Skeletal muscle satellite cell (primary cell): Measurements from ENCODE around the gene SKIC3.
A peak's percentile ranks its signal among the peaks of the same experiment; 100 is the strongest.

Experiments
- H3K27me3 ChIP-seq: 2 replicates; pipeline ENCODE4 v1.7.0; 2013; ENCODE audit warnings: low read length; ENCODE audit not compliant: control insufficient read depth, insufficient read depth
- H3K36me3 ChIP-seq: 2 replicates; pipeline ENCODE4 v1.7.0; 2013; ENCODE audit warnings: mild to moderate bottlenecking, control low read depth, low read length; ENCODE audit not compliant: insufficient read depth
- H3K4me1 ChIP-seq: 2 replicates; pipeline ENCODE4 v1.7.0; 2013; ENCODE audit warnings: low read length; ENCODE audit not compliant: control insufficient read depth, insufficient read depth
- H3K4me2 ChIP-seq: 2 replicates; pipeline ENCODE4 v1.7.0; 2013; ENCODE audit warnings: mild to moderate bottlenecking, low read length
- H3K4me3 ChIP-seq: 2 replicates; pipeline ENCODE4 v1.7.0; 2013; ENCODE audit warnings: low read length
- H3K9ac ChIP-seq: 2 replicates; pipeline ENCODE4 v1.7.0; 2013; ENCODE audit warnings: mild to moderate bottlenecking, low read depth, low read length, moderate library complexity
- H3K9me3 ChIP-seq: replicated peaks from 2 replicates; pipeline ENCODE4 v1.7.0; 2013; ENCODE audit warnings: mild to moderate bottlenecking, control low read depth, low read length

Gene SKIC3

GRCh38 chr5:95563367-95563766, 8.6 kb upstream of the SKIC3 start:
- no peak overlapping the region for H3K4me2 ChIP-seq
- H3K9me3 ChIP-seq = no peaks in the 10 kb centered on the region
- no peak overlapping the region for H3K4me3 ChIP-seq
- peaks cover 10% of the 10 kb centered on the region for H3K4me1 ChIP-seq
- peaks cover 12% of the 10 kb centered on the region for H3K36me3 ChIP-seq
- H3K27me3 ChIP-seq = no peaks in the 10 kb centered on the region
- no peak overlapping the region for H3K9ac ChIP-seq

GRCh38 chr5:95562282-95562681, 7.5 kb upstream of the SKIC3 start:
- Histone ChIP-seq H3K27me3 (no peaks in the 10 kb centered on the region), H3K36me3 (peaks cover 10% of the 10 kb centered on the region), H3K4me3 (no peak overlapping the region), H3K4me1 (peaks cover 10% of the 10 kb centered on the region), H3K9ac (no peak overlapping the region), H3K4me2 (no peak overlapping the region), H3K9me3 (no peaks in the 10 kb centered on the region)

- Histone ChIP-seq H3K4me1 (peaks cover 10% of the 10 kb centered on the region), H3K9ac (no peak overlapping the region), H3K27me3 (no peaks in the 10 kb centered on the region), H3K4me3 (no peak overlapping the region), H3K36me3 (peaks cover 2% of the 10 kb centered on the region), H3K9me3 (no peaks in the 10 kb centered on the region), H3K4me2 (no peak overlapping the region)
These were observed 3.1 kb upstream of the SKIC3 start for GRCh38 chr5:95557841-95558240.

GRCh38 chr5:95555553-95555952, 776 bp upstream of the SKIC3 start:
- H3K4me1 ChIP-seq = peaks cover 10% of the 10 kb centered on the region
- H3K27me3 ChIP-seq = no peaks in the 10 kb centered on the region
- H3K4me3 ChIP-seq = peak overlapping the region; percentile 87
- H3K4me2 ChIP-seq = peak overlapping the region; percentile 90
- H3K36me3 ChIP-seq = peaks cover 8% of the 10 kb centered on the region
- H3K9me3 ChIP-seq = no peaks in the 10 kb centered on the region
- H3K9ac ChIP-seq = peak overlapping the region; percentile 84

GRCh38 chr5:95554331-95554646, 488 bp downstream of the SKIC3 start:
- Histone ChIP-seq H3K4me3 (peak overlapping the region; percentile 87), H3K9ac (peak overlapping the region; percentile 84), H3K27me3 (no peaks in the 10 kb centered on the region), H3K4me2 (peak overlapping the region; percentile 86), H3K4me1 (peaks cover 10% of the 10 kb centered on the region), H3K9me3 (no peaks in the 10 kb centered on the region), H3K36me3 (peaks cover 14% of the 10 kb centered on the region)

- H3K4me1 ChIP-seq = peaks cover 4% of the 10 kb centered on the region
- H3K9me3 ChIP-seq = no peaks in the 10 kb centered on the region
- H3K36me3 ChIP-seq = peaks cover 56% of the 10 kb centered on the region
- no peak overlapping the region for H3K4me2 ChIP-seq
- H3K4me3 ChIP-seq = no peak overlapping the region
- no peak overlapping the region for H3K9ac ChIP-seq
- no peaks in the 10 kb centered on the region for H3K27me3 ChIP-seq
These were observed 5.7 kb downstream of the SKIC3 start for GRCh38 chr5:95549030-95549429.

- H3K27me3 ChIP-seq = no peaks in the 10 kb centered on the region
- H3K9me3 ChIP-seq = no peaks in the 10 kb centered on the region
- H3K4me1 ChIP-seq = no peaks in the 10 kb centered on the region
- no peak overlapping the region for H3K9ac ChIP-seq
- peak overlapping the region; percentile 12 for H3K4me2 ChIP-seq
- peaks cover 81% of the 10 kb centered on the region for H3K36me3 ChIP-seq
- H3K4me3 ChIP-seq = no peak overlapping the region
These were observed 11.6 kb downstream of the SKIC3 start for GRCh38 chr5:95543017-95543705.

- H3K4me1 ChIP-seq = peaks cover 7% of the 10 kb centered on the region
- no peak overlapping the region for H3K4me3 ChIP-seq
- no peak overlapping the region for H3K9ac ChIP-seq
- no peaks in the 10 kb centered on the region for H3K27me3 ChIP-seq
- H3K9me3 ChIP-seq = no peaks in the 10 kb centered on the region
- no peak overlapping the region for H3K4me2 ChIP-seq
- H3K36me3 ChIP-seq = peaks cover 61% of the 10 kb centered on the region
These were observed 17.3 kb downstream of the SKIC3 start for GRCh38 chr5:95537501-95537900.

- no peak overlapping the region for H3K9ac ChIP-seq
- H3K4me3 ChIP-seq = no peak overlapping the region
- H3K27me3 ChIP-seq = no peaks in the 10 kb centered on the region
- H3K36me3 ChIP-seq = peaks cover 41% of the 10 kb centered on the region
- H3K9me3 ChIP-seq = no peaks in the 10 kb centered on the region
- no peak overlapping the region for H3K4me2 ChIP-seq
- H3K4me1 ChIP-seq = peaks cover 24% of the 10 kb centered on the region
These were observed 21.0 kb downstream of the SKIC3 start for GRCh38 chr5:95533761-95534160.

- Histone ChIP-seq H3K36me3 (peaks cover 45% of the 10 kb centered on the region), H3K4me1 (peaks cover 24% of the 10 kb centered on the region), H3K4me3 (no peak overlapping the region), H3K27me3 (no peaks in the 10 kb centered on the region), H3K9me3 (no peaks in the 10 kb centered on the region), H3K4me2 (no peak overlapping the region), H3K9ac (no peak overlapping the region)
These were observed 21.7 kb downstream of the SKIC3 start for GRCh38 chr5:95533106-95533505.

GRCh38 chr5:95532415-95532814, 22.4 kb downstream of the SKIC3 start:
- no peaks in the 10 kb centered on the region for H3K27me3 ChIP-seq
- no peak overlapping the region for H3K4me2 ChIP-seq
- H3K36me3 ChIP-seq = peaks cover 49% of the 10 kb centered on the region
- H3K9ac ChIP-seq = no peak overlapping the region
- peaks cover 24% of the 10 kb centered on the region for H3K4me1 ChIP-seq
- no peaks in the 10 kb centered on the region for H3K9me3 ChIP-seq
- no peak overlapping the region for H3K4me3 ChIP-seq

GRCh38 chr5:95531491-95531890, 23.3 kb downstream of the SKIC3 start:
- Histone ChIP-seq H3K36me3 (peaks cover 45% of the 10 kb centered on the region), H3K27me3 (no peaks in the 10 kb centered on the region), H3K9ac (no peak overlapping the region), H3K4me2 (no peak overlapping the region), H3K9me3 (no peaks in the 10 kb centered on the region), H3K4me3 (no peak overlapping the region), H3K4me1 (peaks cover 24% of the 10 kb centered on the region)
